Tibial artery (tissue), 4 donors: Measurements from ENCODE around the gene LSM14A.

Experiments used
- DNase-seq, 2 donors: peaks; one replicate each; pipeline ENCODE4 v3.0.0-alpha.2; 2019
- H3K27ac ChIP-seq, 2 donors: fragments of 200-600 bp; sonication (generic) in 1 of 2; 1 replicate in 1 of 2; 2 replicates in 1 of 2; pipeline ENCODE4 v1.5.1; 2018 to 2019; ENCODE audit warnings: mild to moderate bottlenecking in 1 of 2
- H3K27me3 ChIP-seq, 2 donors: fragments of 200-600 bp; sonication (generic) in 1 of 2; one replicate each; pipeline versions ENCODE4 v1.5.1 to v1.6.0; 2016 to 2019
- H3K36me3 ChIP-seq, 3 donors: fragments of 200-600 bp; sonication (generic) in 2 of 3; one replicate each; pipeline ENCODE4 v1.5.1; 2016 to 2019; ENCODE audit warnings: mild to moderate bottlenecking in 2 of 3
- H3K4me1 ChIP-seq, 4 donors: fragments of 200-600 bp; sonication (generic) in 2 of 4; 1 replicate in 3 of 4; 2 replicates in 1 of 4; pipeline ENCODE4 v1.5.1; 2016 to 2019
- H3K4me3 ChIP-seq, 2 donors: fragments of 200-600 bp; sonication (generic) in 1 of 2; 1 replicate in 1 of 2; 2 replicates in 1 of 2; pipeline ENCODE4 v1.5.1; 2018 to 2019; ENCODE audit warnings: mild to moderate bottlenecking in 2 of 2
- H3K9me3 ChIP-seq, 3 donors: fragments of 200-600 bp; sonication (generic) in 1 of 3; one replicate each; pipeline ENCODE4 v1.5.1; 2016 to 2019
- CTCF ChIP-seq, 2 experiments: fragments of 200-600 bp in 1 of 2; fragments of 450-650 bp in 1 of 2; IDR thresholded peaks; one replicate each; pipeline ENCODE4 v1.5.1; 2017 to 2019; ENCODE audit warnings: antibody characterized with exemption in 2 of 2, mild to moderate bottlenecking in 1 of 2, moderate library complexity in 1 of 2
- intact Hi-C: fragments of 100-400 bp; cut with DNase I; formaldehyde crosslinking; loops from one replicate; pipeline ENCODE4 v1.15.0; 2023; ENCODE audit warnings: low total_unique reads

Gene LSM14A

GRCh38 chr19:34171877-34172660, at the start of gene LSM14A:
Gene LSM14A, plus strand, starts transcription at chr19:34172504. Its CDS starts 139 bp downstream, at chr19:34172643.
- peak; percentile 92 to 96 for DNase-seq
- peak within 1 kb of the TSS; percentile 72 to 97 for H3K4me3 ChIP-seq
- H3K27me3 ChIP-seq = no peaks in the 10 kb centered on the region
- TF ChIP-seq CTCF (IDR thresholded peaks at IDR 0.05) = no peak
- H3K9me3 ChIP-seq = no peaks in the 10 kb centered on the region
- peak within 1 kb of the TSS; percentile 99 to 100 for H3K27ac ChIP-seq
- intact Hi-C loops = no loop called here
- no peaks in the 10 kb centered on the region for H3K36me3 ChIP-seq
- peaks cover 0 to 43% (median 38%) of the 10 kb centered on the region in 4 donors for H3K4me1 ChIP-seq

GRCh38 chr19:34124828-34125227, 47.5 kb upstream of the LSM14A start:
- H3K4me3 ChIP-seq = no peak overlapping the region

GRCh38 chr19:34126966-34127365, 45.3 kb upstream of the LSM14A start:
- Histone ChIP-seq H3K27ac (no peak overlapping the region), H3K4me1 (no peaks in the 10 kb centered on the region), H3K27me3 (no peaks in the 10 kb centered on the region), H3K4me3 (no peak overlapping the region), H3K9me3 (no peaks in the 10 kb centered on the region), H3K36me3 (no peaks in the 10 kb centered on the region)
- intact Hi-C loops = no loop called here
- DNase-seq = no peak
- no peak for TF ChIP-seq CTCF (IDR thresholded peaks at IDR 0.05)

More at GRCh38 chr19:34124828-34125227, 47.5 kb upstream of the LSM14A start:
- peaks cover 0 to 5% of the 10 kb centered on the region in 2 donors for H3K27me3 ChIP-seq
- no peak for DNase-seq
- H3K36me3 ChIP-seq = no peaks in the 10 kb centered on the region
- TF ChIP-seq CTCF (IDR thresholded peaks at IDR 0.05) = no peak
- no peaks in the 10 kb centered on the region for H3K9me3 ChIP-seq
- intact Hi-C loops = no loop called here
- no peak overlapping the region for H3K27ac ChIP-seq
- no peaks in the 10 kb centered on the region for H3K4me1 ChIP-seq

GRCh38 chr19:34127684-34128189, 44.6 kb upstream of the LSM14A start:
- Histone ChIP-seq H3K4me1 (no peaks in the 10 kb centered on the region), H3K27me3 (no peaks in the 10 kb centered on the region), H3K9me3 (no peaks in the 10 kb centered on the region), H3K4me3 (no peak overlapping the region), H3K27ac (no peak overlapping the region), H3K36me3 (no peaks in the 10 kb centered on the region)
- DNase-seq = no peak
- intact Hi-C loops = no loop called here
- TF ChIP-seq CTCF (IDR thresholded peaks at IDR 0.05) = no peak

GRCh38 chr19:34128558-34129250, 43.6 kb upstream of the LSM14A start:
- Histone ChIP-seq H3K27me3 (no peaks in the 10 kb centered on the region), H3K4me1 (peaks cover 0 to 2% (median 1%) of the 10 kb centered on the region in 4 donors), H3K27ac (no peak overlapping the region), H3K9me3 (no peaks in the 10 kb centered on the region), H3K4me3 (no peak overlapping the region), H3K36me3 (no peaks in the 10 kb centered on the region)
- intact Hi-C loops = no loop called here
- DNase-seq = no peak
- TF ChIP-seq CTCF (IDR thresholded peaks at IDR 0.05) = no peak
